Ishikawa (cell line): ENCODE results near the gene SLC16A12.

ENCODE experiments used
- EGR1 ChIP-seq: IDR thresholded peaks from 2 replicates; pipeline ENCODE4 v1.6.1; 2012
- TF ChIP-seq, protein P1 (sequence below): IDR thresholded peaks from 2 replicates; pipeline ENCODE4 v1.6.1; 2012

DNA sequence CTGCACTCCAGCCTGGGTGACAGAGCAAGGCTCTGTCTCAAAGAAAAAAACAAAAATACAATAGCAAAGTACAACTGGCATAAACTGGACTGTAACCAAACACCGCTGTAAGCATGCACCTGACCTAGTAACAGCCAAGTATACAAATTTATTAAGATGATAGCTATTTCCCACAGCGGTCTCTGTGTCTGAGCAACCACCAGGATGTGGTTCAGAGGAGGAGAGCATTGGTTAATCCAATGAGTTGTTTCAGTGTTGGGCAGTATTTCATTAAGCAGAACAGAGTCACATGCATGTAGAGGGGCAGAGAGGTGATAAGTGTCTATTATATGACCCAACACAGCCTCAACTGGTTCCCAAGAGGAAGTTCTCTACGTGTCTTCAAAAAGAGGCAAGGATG lies 4.0 kb downstream of the SLC16A12 start:
- TF ChIP-seq EGR1 = no peak
- TF ChIP-seq, protein P1, sequence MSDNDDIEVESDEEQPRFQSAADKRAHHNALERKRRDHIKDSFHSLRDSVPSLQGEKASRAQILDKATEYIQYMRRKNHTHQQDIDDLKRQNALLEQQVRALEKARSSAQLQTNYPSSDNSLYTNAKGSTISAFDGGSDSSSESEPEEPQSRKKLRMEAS = no peak
